ENCODE measurements around the gene TMEM86A.
"Not testable (repeated sequence)": the region's sequence is repeated elsewhere in the genome, so short reads cannot be mapped to it uniquely, and the experiment has no call there.

Gene TMEM86A, protein sequence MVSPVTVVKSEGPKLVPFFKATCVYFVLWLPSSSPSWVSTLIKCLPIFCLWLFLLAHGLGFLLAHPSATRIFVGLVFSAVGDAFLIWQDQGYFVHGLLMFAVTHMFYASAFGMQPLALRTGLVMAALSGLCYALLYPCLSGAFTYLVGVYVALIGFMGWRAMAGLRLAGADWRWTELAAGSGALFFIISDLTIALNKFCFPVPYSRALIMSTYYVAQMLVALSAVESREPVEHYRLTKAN

DNA sequence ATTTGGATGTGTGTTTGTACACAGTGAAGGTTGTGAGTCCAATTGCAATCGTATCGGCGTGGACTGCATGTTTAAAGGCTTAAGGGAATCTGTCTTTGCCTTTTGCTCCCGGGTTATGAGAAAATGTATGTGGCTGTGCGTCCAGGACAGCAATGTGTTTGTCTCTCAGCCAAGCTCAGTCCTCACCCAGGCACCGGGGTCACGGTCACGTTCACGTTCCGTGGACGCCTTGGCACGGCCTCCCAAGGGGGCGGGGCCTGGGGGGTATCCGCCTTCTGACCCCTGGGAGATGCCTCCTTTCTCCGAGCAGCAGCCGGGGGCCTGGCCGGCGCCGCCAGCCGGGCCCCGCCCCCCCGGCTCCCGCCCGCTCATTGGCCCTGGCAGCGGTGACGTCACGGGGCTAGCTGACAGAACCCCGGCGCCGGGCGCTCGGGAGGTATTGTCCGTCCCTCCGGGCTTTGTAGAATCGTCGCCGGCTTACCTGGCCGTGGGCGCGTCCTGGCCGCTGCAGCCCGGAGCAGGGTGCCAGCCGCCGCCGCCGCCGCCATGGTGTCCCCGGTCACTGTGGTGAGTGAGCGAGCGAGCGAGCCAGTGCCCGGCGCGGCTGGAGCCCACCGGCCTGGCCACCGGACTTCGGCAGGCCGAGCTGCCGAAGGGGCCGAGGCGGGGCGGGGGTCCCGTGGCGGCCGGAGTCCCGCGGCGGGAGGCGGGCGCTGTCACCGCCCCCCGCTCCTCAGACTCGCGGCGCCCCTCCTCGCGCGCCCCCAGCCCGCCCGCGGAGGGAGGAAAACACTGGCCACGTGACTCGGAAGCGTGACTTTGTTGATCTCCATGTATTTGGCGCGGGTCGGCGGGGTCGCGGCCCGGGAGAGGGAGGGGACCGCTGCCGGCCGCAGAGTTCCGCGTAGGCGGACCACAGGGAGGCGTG is at the start of gene TMEM86A:
TSS of gene TMEM86A (plus strand) at position 439 of the 928 bp plus-strand sequence. CDS start at position 547, 108 bp downstream.
- peak; percentile 20 for DNase-seq (ENCODE audit: extremely low read depth, low read depth)
- TF ChIP-seq, protein P1, sequence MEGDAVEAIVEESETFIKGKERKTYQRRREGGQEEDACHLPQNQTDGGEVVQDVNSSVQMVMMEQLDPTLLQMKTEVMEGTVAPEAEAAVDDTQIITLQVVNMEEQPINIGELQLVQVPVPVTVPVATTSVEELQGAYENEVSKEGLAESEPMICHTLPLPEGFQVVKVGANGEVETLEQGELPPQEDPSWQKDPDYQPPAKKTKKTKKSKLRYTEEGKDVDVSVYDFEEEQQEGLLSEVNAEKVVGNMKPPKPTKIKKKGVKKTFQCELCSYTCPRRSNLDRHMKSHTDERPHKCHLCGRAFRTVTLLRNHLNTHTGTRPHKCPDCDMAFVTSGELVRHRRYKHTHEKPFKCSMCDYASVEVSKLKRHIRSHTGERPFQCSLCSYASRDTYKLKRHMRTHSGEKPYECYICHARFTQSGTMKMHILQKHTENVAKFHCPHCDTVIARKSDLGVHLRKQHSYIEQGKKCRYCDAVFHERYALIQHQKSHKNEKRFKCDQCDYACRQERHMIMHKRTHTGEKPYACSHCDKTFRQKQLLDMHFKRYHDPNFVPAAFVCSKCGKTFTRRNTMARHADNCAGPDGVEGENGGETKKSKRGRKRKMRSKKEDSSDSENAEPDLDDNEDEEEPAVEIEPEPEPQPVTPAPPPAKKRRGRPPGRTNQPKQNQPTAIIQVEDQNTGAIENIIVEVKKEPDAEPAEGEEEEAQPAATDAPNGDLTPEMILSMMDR (IDR thresholded peaks at IDR 0.05; ENCODE audit: low read depth, low read length), result peak; percentile 1; the same call in 1 of the 2 replicates

DNA sequence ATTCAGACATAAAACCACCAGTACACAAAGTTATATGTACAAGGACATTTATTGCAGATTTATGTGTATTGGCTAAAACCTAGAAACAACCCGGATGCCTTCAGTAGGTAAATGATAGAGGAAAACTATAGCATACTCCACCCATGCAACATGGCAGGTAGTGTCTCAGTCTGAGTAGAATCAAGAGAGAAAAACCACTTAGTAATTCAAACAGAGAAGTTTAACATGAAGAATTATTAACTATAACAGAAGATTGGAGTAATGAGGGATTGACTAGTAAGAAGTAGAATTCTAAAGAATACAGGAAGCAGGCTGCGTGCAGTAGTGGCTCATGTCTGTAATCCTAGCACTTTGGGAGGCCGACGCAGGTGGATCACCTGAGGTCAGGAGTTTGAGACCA is 48.2 kb upstream of the TMEM86A start:
- DNase-seq (ENCODE audit: extremely low read depth, low read depth), result no peak
- TF ChIP-seq, protein P1 (IDR thresholded peaks at IDR 0.05; ENCODE audit: low read depth, low read length), result no peak

DNA sequence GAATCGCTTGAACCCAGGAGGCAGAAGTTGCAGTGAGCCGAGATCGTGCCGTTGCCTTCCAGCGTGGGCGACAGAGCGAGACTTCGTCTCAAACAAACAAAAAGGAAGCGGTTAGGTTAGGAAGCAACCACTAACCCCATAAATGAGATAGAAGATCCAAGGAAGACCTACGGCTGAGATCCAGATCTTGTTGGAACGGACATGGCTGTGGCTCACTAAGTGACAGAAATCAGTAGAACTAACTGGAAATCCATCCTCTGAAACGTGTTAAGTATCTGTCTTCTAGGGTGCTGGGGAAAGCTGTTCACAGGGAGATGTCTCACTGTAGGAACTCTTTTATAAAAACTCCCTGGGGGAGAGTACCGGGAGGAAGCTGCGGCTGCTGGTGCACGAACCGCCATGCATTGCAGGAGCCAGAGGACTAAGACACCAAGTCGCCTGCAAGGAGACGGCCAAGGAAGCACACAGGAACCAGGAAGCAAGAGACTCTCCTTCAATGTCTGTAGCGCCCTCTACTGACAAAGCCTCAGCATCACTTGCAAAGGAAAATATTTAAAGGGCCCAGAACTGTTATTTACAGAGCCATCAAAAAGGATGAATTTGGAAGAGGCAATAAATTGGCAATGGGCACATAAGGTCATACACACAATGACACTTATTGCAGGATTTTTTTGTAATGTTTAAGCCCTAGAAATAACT is 47.6 kb upstream of the TMEM86A start:
- DNase-seq (ENCODE audit: extremely low read depth, low read depth), result peak; percentile 22
- TF ChIP-seq, protein P1 (IDR thresholded peaks at IDR 0.05; ENCODE audit: low read depth, low read length), result peak; percentile 60

DNA sequence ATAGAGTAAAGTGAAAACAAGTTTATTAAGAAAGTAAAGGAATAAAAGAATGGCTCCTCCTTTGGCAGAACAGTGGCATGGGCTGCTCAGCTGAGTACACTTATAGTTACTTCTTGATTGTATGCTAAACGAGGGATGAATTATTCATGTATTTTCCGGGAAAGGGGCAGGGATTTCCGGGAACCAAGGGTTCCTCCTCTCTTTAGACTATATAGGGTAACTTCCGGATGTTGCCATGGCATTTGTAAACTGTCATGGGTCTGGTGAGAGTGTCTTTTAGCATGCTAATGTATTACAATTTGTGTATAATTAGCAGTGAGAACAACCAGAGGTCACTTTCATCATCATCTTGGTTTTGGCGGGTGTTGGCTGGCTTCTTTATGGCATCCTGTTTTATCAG is 40.9 kb upstream of the TMEM86A start:
- TF ChIP-seq, protein P1 (IDR thresholded peaks at IDR 0.05; ENCODE audit: low read depth, low read length), result no peak
- DNase-seq (ENCODE audit: extremely low read depth, low read depth), result no peak

DNA sequence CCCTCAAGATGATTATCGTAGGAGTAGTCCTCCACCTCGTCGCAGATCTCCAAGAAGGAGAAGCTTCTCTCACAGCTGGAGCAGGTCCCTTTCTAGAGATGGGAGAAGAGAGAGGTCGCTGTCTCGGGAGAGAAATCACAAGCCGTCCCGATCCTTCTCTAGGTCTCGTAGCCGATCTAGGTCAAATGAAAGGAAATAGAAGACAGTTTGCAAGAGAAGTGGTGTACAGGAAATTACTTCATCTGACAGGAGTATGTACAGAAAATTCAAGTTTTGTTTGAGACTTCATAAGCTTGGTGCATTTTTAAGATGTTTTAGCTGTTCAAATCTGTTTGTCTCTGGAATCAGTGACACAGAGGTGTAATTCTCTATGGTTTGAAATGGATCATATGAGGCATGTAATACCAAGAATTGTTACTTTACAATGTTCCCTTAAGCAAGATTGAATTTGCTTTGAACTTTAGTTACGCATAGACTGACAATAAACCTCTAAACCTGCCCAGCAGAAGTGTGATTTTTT is 33.2 kb upstream of the TMEM86A start:
- DNase-seq (ENCODE audit: extremely low read depth, low read depth), result not testable (repeated sequence)

DNA sequence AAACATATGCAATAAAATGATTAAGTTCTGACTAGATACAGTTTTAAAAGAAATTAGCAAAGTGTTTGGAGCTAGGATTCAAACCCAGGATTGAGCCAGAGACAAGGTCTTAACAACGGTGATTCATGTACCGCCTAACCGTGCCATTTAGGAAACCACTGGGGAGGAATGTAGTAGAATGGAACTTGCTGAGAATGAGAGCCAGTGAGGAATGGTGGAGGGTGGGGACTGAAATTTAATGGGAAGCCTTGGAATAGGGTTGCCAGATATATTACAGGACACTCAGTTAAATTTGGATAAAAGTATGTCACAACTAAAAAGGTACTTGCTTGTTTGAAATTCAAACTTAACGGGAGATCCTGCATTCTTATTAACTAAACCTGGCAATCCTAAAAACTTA is 30.4 kb upstream of the TMEM86A start:
- TF ChIP-seq, protein P1 (IDR thresholded peaks at IDR 0.05; ENCODE audit: low read depth, low read length), result no peak
- no peak for DNase-seq (ENCODE audit: extremely low read depth, low read depth)

DNA sequence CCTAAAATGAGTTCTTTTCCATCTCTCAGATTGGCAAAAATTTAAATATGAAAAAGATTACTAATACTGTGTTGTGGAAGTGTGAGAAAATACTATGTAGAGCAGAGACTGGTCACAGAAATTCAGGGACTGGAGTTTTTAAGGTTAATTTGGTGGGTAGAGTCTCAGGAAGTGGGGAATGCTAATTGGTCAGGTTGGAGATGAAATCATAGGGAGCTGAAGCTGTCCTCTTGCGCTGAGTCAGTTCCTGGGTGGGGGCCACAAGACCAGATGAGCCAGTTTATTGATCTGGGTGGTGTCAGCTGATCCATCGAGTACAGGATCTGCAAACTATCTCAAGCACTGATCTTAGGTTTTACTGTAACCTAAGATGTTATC is 29.4 kb upstream of the TMEM86A start:
- DNase-seq (ENCODE audit: extremely low read depth, low read depth), result no peak
- TF ChIP-seq, protein P1 (IDR thresholded peaks at IDR 0.05; ENCODE audit: low read depth, low read length), result no peak
